Glutamatergic neuron (in vitro differentiated cells): Measurements from ENCODE around the gene MSH5. TPM values are rescaled to one million over a fixed set of nuclear protein-coding genes. Genes with fewer than 3 reads are reported as not detected.

ENCODE experiments used
- DNase-seq: peaks from one replicate; pipeline ENCODE4 v3.0.0; 2022
- H3K27ac Mint-ChIP-seq: one replicate; pipeline ENCODE4 v1.8.0; 2020; ENCODE audit warnings: mild to moderate bottlenecking, mixed read lengths, inconsistent platforms; ENCODE audit not compliant: unreplicated experiment
- H3K27me3 Mint-ChIP-seq: one replicate; pipeline ENCODE4 v1.8.0; 2020; ENCODE audit warnings: mild to moderate bottlenecking, moderate library complexity, mixed read lengths, inconsistent platforms; ENCODE audit not compliant: unreplicated experiment
- H3K36me3 Mint-ChIP-seq: one replicate; pipeline ENCODE4 v1.8.0; 2020; ENCODE audit warnings: mild to moderate bottlenecking, mixed read lengths, inconsistent platforms; ENCODE audit not compliant: unreplicated experiment
- H3K4me1 Mint-ChIP-seq: one replicate; pipeline ENCODE4 v1.8.0; 2020; ENCODE audit warnings: mild to moderate bottlenecking, low read depth, mixed read lengths, inconsistent platforms; ENCODE audit not compliant: unreplicated experiment
- H3K4me3 Mint-ChIP-seq: one replicate; pipeline ENCODE4 v1.8.0; 2020; ENCODE audit warnings: mild to moderate bottlenecking, mixed read lengths, inconsistent platforms; ENCODE audit not compliant: unreplicated experiment
- H3K9me3 Mint-ChIP-seq: one replicate; pipeline ENCODE4 v1.8.0; 2020; ENCODE audit warnings: mild to moderate bottlenecking, moderate library complexity, mixed read lengths, inconsistent platforms; ENCODE audit not compliant: unreplicated experiment
- total RNA-seq: library from RNA; stranded (reverse); fragmentation: NEBNext Ultra II Directional; extraction: Animal tissue kit (Norgen Biotek cat#: 25700); gene quantifications from one replicate; pipeline ENCODE4 v1.2.1, GENCODE V29; 2021; ENCODE audit not compliant: unreplicated experiment
- TF ChIP-seq, protein P1 (sequence below): fragments of 200-600 bp; sonication (generic); IDR thresholded peaks from one replicate; pipeline ENCODE4 v1.5.0; 2021; ENCODE audit not compliant: partially characterized antibody, unreplicated experiment

The MSH5 gene
- total RNA-seq, 1 donor from 2014 or later = 25.7 TPM

DNA sequence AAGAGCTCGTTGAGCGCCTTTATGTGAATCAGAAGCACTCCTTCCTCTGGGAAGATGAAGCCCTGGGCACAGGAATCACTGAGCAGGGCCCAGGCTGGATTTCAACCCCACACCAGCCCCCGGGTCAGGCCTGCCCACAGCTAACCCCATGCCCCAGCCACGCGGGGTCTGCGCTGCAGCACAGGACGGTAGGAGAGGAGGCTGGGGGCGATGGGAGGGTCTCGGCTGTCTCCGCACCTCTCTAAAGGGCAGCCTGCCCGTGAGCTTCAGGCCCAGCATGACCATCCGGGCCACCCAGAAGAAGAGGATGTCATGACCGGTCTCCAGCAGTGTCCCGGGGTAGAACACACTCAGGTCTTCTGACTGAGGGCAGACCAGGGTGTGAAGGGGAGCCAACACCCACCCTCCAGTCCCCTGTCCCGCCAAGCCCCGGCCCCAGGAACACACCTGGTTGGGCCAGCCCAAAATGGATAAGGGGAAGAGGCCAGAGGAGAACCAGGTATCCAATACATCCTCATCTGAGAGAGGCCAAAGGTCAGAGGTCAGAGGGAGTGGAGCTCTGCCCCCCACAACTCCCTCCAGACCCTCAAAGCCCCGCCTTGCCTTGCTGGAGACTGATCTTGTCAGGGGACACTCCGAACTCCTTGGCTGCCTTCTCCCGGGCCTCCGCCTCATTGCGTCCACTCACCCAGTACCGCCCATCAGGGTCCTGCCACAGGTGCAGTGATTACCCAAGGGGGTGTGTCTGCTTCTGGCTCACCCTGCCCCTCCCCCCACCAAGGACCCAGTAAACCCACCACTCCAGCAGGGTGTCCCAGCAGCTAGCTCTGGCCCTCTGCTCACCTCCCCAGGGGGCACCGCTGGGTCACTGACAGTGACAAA lies 41.7 kb downstream of the MSH5 start:
- Mint-ChIP-seq H3K9me3 (peaks cover 2% of the 10 kb centered on the region), H3K4me1 (no peaks in the 10 kb centered on the region), H3K36me3 (no peaks in the 10 kb centered on the region), H3K4me3 (no peak overlapping the region), H3K27ac (no peak overlapping the region), H3K27me3 (peaks cover 2% of the 10 kb centered on the region)
- TF ChIP-seq, protein P1, sequence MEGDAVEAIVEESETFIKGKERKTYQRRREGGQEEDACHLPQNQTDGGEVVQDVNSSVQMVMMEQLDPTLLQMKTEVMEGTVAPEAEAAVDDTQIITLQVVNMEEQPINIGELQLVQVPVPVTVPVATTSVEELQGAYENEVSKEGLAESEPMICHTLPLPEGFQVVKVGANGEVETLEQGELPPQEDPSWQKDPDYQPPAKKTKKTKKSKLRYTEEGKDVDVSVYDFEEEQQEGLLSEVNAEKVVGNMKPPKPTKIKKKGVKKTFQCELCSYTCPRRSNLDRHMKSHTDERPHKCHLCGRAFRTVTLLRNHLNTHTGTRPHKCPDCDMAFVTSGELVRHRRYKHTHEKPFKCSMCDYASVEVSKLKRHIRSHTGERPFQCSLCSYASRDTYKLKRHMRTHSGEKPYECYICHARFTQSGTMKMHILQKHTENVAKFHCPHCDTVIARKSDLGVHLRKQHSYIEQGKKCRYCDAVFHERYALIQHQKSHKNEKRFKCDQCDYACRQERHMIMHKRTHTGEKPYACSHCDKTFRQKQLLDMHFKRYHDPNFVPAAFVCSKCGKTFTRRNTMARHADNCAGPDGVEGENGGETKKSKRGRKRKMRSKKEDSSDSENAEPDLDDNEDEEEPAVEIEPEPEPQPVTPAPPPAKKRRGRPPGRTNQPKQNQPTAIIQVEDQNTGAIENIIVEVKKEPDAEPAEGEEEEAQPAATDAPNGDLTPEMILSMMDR = no peak
- no peak for DNase-seq

- Mint-ChIP-seq H3K4me1 (no peaks in the 10 kb centered on the region), H3K4me3 (no peak overlapping the region), H3K36me3 (no peaks in the 10 kb centered on the region), H3K27me3 (peaks cover 2% of the 10 kb centered on the region), H3K9me3 (peaks cover 1% of the 10 kb centered on the region), H3K27ac (no peak overlapping the region)
- DNase-seq = no peak
- TF ChIP-seq, protein P1 = no peak
These were observed 42.5 kb downstream of the MSH5 start for GRCh38 chr6:31782126-31782855.

GRCh38 chr6:31784098-31784925 lies 44.5 kb downstream of the MSH5 start:
- Mint-ChIP-seq H3K36me3 (no peaks in the 10 kb centered on the region), H3K4me1 (no peaks in the 10 kb centered on the region), H3K9me3 (peaks cover 3% of the 10 kb centered on the region), H3K27me3 (peaks cover 2% of the 10 kb centered on the region), H3K27ac (no peak overlapping the region), H3K4me3 (no peak overlapping the region)
- TF ChIP-seq, protein P1 = no peak
- no peak for DNase-seq

DNA sequence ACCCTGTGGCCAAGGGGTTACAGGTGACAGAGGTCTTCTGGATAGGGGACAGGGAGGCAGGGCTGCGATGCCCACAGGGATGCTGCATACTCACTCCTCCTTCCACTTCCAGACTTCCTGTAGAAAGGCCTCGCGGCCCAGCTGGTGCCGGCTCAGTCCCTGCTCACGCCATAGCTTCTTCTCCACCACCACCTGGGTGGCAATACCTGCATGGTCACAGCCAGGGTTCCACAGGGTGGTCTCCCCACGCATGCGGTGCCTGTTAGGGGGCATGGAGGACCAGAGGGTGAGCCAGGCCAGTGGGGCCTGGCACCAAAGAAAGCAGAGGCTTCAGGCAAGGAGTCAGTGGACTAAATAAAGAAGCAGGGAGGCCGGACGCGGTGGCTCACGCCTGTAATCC lies 45.7 kb downstream of the MSH5 start:
- DNase-seq = no peak
- Mint-ChIP-seq H3K27ac (no peak overlapping the region), H3K4me3 (no peak overlapping the region), H3K36me3 (peaks cover under 1% of the 10 kb centered on the region), H3K9me3 (peaks cover 4% of the 10 kb centered on the region), H3K27me3 (peaks cover 2% of the 10 kb centered on the region), H3K4me1 (no peaks in the 10 kb centered on the region)
- TF ChIP-seq, protein P1 = no peak
